NCI-H2196 (cell line): ENCODE data around the gene ZNF224.
A peak's percentile ranks its signal among the peaks of the same experiment; 100 is the strongest.
"Not testable (repeated sequence)": the region's sequence is repeated elsewhere in the genome, so short reads cannot be mapped to it uniquely, and the experiment has no call there.

Experiments used
- DNase-seq: peaks from one replicate; lab custom pipeline; 2025; ENCODE audit not compliant: unreplicated experiment; lab: John Stamatoyannopoulos, UW

ZNF224 gene

GRCh38 chr19:44121162-44121561, 27.0 kb downstream of the ZNF224 start:
- not testable (repeated sequence) for DNase-seq

GRCh38 chr19:44131955-44132354, 37.8 kb downstream of the ZNF224 start:
- DNase-seq: no peak

- DNase-seq: peak; percentile 64
Measured at GRCh38 chr19:44141191-44142058, 47.3 kb downstream of the ZNF224 start, which contains the start of gene ZNF234. ZNF234 (plus strand) TSS chr19:44141554; CDS start chr19:44144633, 3,079 bp downstream.

- no peak for DNase-seq
Measured at GRCh38 chr19:44142059-44142433, 47.9 kb downstream of the ZNF224 start.

- DNase-seq: no peak
Measured at GRCh38 chr19:44149776-44150175, 55.6 kb downstream of the ZNF224 start.

GRCh38 chr19:44151491-44151890, 57.3 kb downstream of the ZNF224 start:
- DNase-seq: no peak

- no peak for DNase-seq
Measured at GRCh38 chr19:44156475-44156874, 62.3 kb downstream of the ZNF224 start.
